Endothelial cell of umbilical vein (primary cell): ENCODE results near the gene SECISBP2. TPM values are rescaled to one million over a fixed set of nuclear protein-coding genes. Genes with fewer than 3 reads are reported as not detected.

Experiments
- BruUV-seq: library from RNA; stranded (reverse); fragments of 400-500 nt; replicated peaks from 2 replicates; lab custom pipeline; 2021; lab: Mats Ljungman, UMichigan
- CTCF ChIA-PET: fragments of 300-600, 350-600 bp; sonication (Branson Sonifier 250); formaldehyde crosslinking; loops from one replicate; lab custom pipeline; 2021; ENCODE audit warnings: antibody characterized with exemption, inconsistent platforms; lab: Charles Lee
- POLR2A ChIA-PET: fragments of 300-600, 350-600 bp; sonication (Branson Sonifier 250); formaldehyde crosslinking; loops from one replicate; lab custom pipeline; 2021; ENCODE audit warnings: antibody characterized with exemption, inconsistent platforms; lab: Charles Lee
- DNase-seq: peaks from one replicate; pipeline ENCODE4 v3.0.0-alpha.2; 2011; ENCODE audit warnings: low read depth, low spot score
- FAIRE-seq: peaks from 2 replicates; lab custom pipeline; 2011; peaks lifted over from hg19 to GRCh38; lab: Jason Lieb, UNC
- H2AFZ ChIP-seq: 2 replicates; pipeline ENCODE4 v1.6.0; 2012; ENCODE audit warnings: low read depth, low read length, control low read depth, inconsistent platforms
- H3K27ac ChIP-seq: 2 replicates; pipeline ENCODE4 v1.5.1; 2011; ENCODE audit warnings: low read depth, mild to moderate bottlenecking, control low read depth, low read length, moderate library complexity; ENCODE audit not compliant: insufficient read depth
- H3K27me3 ChIP-seq, 2 experiments: 2 replicates each; pipeline versions ENCODE4 v1.6.0 to v1.6.1; 2011; ENCODE audit warnings: low read length in 2 of 2, mixed read lengths in 1 of 2; ENCODE audit not compliant: control insufficient read depth in 2 of 2, insufficient read depth in 2 of 2
- H3K36me3 ChIP-seq, 2 experiments: 2 replicates in 1 of 2; 3 replicates in 1 of 2; pipeline ENCODE4 v1.5.1; 2011; ENCODE audit warnings: low read length in 2 of 2, mild to moderate bottlenecking in 1 of 2, moderate library complexity in 1 of 2; ENCODE audit not compliant: control insufficient read depth in 2 of 2, insufficient read depth in 2 of 2; ENCODE audit errors: extremely low read depth in 1 of 2
- H3K4me1 ChIP-seq: 3 replicates; pipeline ENCODE4 v1.5.1; 2011; ENCODE audit warnings: mild to moderate bottlenecking, low read length; ENCODE audit not compliant: control insufficient read depth, insufficient read depth; ENCODE audit errors: extremely low read depth
- H3K4me2 ChIP-seq: 2 replicates; pipeline ENCODE4 v1.6.1; 2011; ENCODE audit warnings: low read length, control low read depth, mixed read lengths; ENCODE audit not compliant: insufficient read depth
- H3K4me3 ChIP-seq, 3 experiments: fragments of 200-600 bp in 1 of 3; sonication (generic), shearing (Covaris generic) in 1 of 3; replicated peaks in 1 of 3; 2 replicates each; pipeline ENCODE4 v1.5.1; 2011 to 2016; ENCODE audit warnings: control low read depth in 3 of 3, low read length in 3 of 3, mild to moderate bottlenecking in 2 of 3, inconsistent platforms in 1 of 3, low read depth in 1 of 3, moderate library complexity in 1 of 3; ENCODE audit not compliant: insufficient read depth in 1 of 3
- H3K79me2 ChIP-seq: 2 replicates; pipeline ENCODE4 v1.6.0; 2012; ENCODE audit warnings: low read length, inconsistent platforms; ENCODE audit not compliant: control insufficient read depth, insufficient read depth
- H3K9ac ChIP-seq: replicated peaks from 2 replicates; pipeline ENCODE3; 2011; ENCODE audit warnings: low read length, control low read depth; ENCODE audit not compliant: insufficient read depth; ENCODE audit errors: extremely low read depth
- H3K9me1 ChIP-seq: replicated peaks from 3 replicates; pipeline ENCODE4 v1.6.0; 2011; ENCODE audit warnings: mild to moderate bottlenecking, low read length; ENCODE audit not compliant: control insufficient read depth, insufficient read depth; ENCODE audit errors: extremely low read depth
- H3K9me3 ChIP-seq: replicated peaks from 2 replicates; pipeline ENCODE4 v1.5.1; 2012; ENCODE audit warnings: low read length, inconsistent platforms; ENCODE audit not compliant: control insufficient read depth, insufficient read depth
- H4K20me1 ChIP-seq: replicated peaks from 2 replicates; pipeline ENCODE3; 2011; ENCODE audit warnings: mild to moderate bottlenecking, low read length; ENCODE audit not compliant: control insufficient read depth, insufficient read depth; ENCODE audit errors: extremely low read depth
- CTCF ChIP-seq, 2 donors: IDR thresholded peaks; 1 replicate in 1 of 2; 2 replicates in 1 of 2; pipeline ENCODE4 v1.5.1; 2011; ENCODE audit warnings: low read length in 2 of 2, mild to moderate bottlenecking in 2 of 2, moderate library complexity in 2 of 2, control low read depth in 1 of 2, inconsistent platforms in 1 of 2, low read depth in 1 of 2; ENCODE audit not compliant: insufficient read depth in 1 of 2; ENCODE audit errors: extremely low read depth in 1 of 2
- EZH2 ChIP-seq: IDR thresholded peaks from 2 replicates; pipeline ENCODE4 v1.6.1; 2012; ENCODE audit warnings: borderline replicate concordance, low read depth, mild to moderate bottlenecking, moderate library complexity, low read length, inconsistent platforms; ENCODE audit not compliant: severe bottlenecking
- FOS ChIP-seq: IDR thresholded peaks from 2 replicates; pipeline ENCODE4 v1.6.1; 2011; ENCODE audit warnings: mild to moderate bottlenecking, low read length, moderate library complexity, borderline replicate concordance; ENCODE audit not compliant: insufficient read depth
- GATA2 ChIP-seq: IDR thresholded peaks from 2 replicates; pipeline ENCODE4 v1.7.0; 2011; ENCODE audit warnings: low read depth, mild to moderate bottlenecking, moderate library complexity, mixed read lengths, low read length; ENCODE audit not compliant: insufficient read length, insufficient read depth
- JUN ChIP-seq: IDR thresholded peaks from 2 replicates; pipeline ENCODE4 v1.6.1; 2011; ENCODE audit warnings: borderline replicate concordance, low read depth; ENCODE audit not compliant: insufficient read length, insufficient read depth
- MAX ChIP-seq: IDR thresholded peaks from 2 replicates; pipeline ENCODE4 v1.6.1; 2011; ENCODE audit not compliant: insufficient read depth, insufficient read length
- MYC ChIP-seq: IDR thresholded peaks from one replicate; pipeline ENCODE4 v1.6.1; 2011; ENCODE audit warnings: mild to moderate bottlenecking, low read depth, low read length
- POLR2A ChIP-seq: IDR thresholded peaks from 2 replicates; pipeline ENCODE4 v1.6.1; 2012; ENCODE audit warnings: low read depth, mild to moderate bottlenecking, control low read depth, low read length
- dilution Hi-C: fragments of 300-500 bp; cut with MboI; formaldehyde crosslinking; loops from one replicate; pipeline ENCODE4 v1.15.0; 2019; ENCODE audit warnings: low sequenced_read_pairs; ENCODE audit not compliant: extremely low pct_ligation_motif_present
- intact Hi-C: fragments of 100-400 bp; cut with micrococcal nuclease; formaldehyde crosslinking; loops from one replicate; pipeline ENCODE4 v1.10.0; 2022
- polyA plus RNA-seq, 4 experiments: library from polyadenylated mRNA; depleted of rRNA in 3 of 4; stranded (reverse) in 3 of 4; unstranded in 1 of 4; fragments of >200 nt; gene quantifications; 2 replicates each; pipeline versions ENCODE4 v1.2.1 to v1.2.3, GENCODE V29; 2011 to 2012; ENCODE audit warnings: missing spikeins in 1 of 4
- total RNA-seq: library from RNA; stranded (reverse); gene quantifications from 2 replicates; pipeline ENCODE4 v1.2.3, GENCODE V29; 2021

SECISBP2 gene
- total and polyA plus RNA-seq, 2 donors (not counting 3 experiments of a cell fraction or from before 2014, with no cell fraction given), result 22.7 to 36.3 TPM

- FAIRE-seq (no peak), DNase-seq (no peak)
- Histone ChIP-seq H3K4me2 (no peak overlapping the region), H3K4me3 (no peak overlapping the region), H3K9me1 (no peaks in the 10 kb centered on the region), H3K9me3 (no peaks in the 10 kb centered on the region), H3K79me2 (no peaks in the 10 kb centered on the region), H4K20me1 (no peaks in the 10 kb centered on the region), H3K27ac (no peak overlapping the region), H2AFZ (no peak overlapping the region), H3K4me1 (no peaks in the 10 kb centered on the region), H3K9ac (no peak overlapping the region), H3K27me3 (no peaks in the 10 kb centered on the region), H3K36me3 (no peaks in the 10 kb centered on the region)
- BruUV-seq, result no TSS peak
- intact Hi-C loops, result loop anchor here (5.0 kb wide), 1 partner anchor 168 kb away; no protein-coding TSS in a partner anchor
- CTCF ChIA-PET, result interaction anchor here (1.7 to 1.8 kb wide), 2 partner anchors 61 to 169 kb away, joined by 4 to 10 read pairs; partner anchors contain the start of gene SECISBP2
- POLR2A ChIA-PET, result no interaction called here
- dilution Hi-C loops, result no loop called here
- no peak for TF ChIP-seq MAX
- no peak for TF ChIP-seq POLR2A
- no peak for TF ChIP-seq GATA2
- TF ChIP-seq EZH2, result no peak
- TF ChIP-seq FOS, result no peak
- no peak for TF ChIP-seq JUN
- TF ChIP-seq CTCF (IDR thresholded peaks at IDR 0.05; ENCODE audit: extremely low read depth in 1 of 2, insufficient read depth in 1 of 2, low read depth in 1 of 2, low read length in 2 of 2), result no peak
- no peak for TF ChIP-seq MYC
These were observed 61.3 kb downstream of the SECISBP2 start for GRCh38 chr9:89379508-89380115.
